ENCODE data around the gene ARHGAP42. TPM values are rescaled to one million over a fixed set of nuclear protein-coding genes. Genes with fewer than 3 reads are reported as not detected.

Gene ARHGAP42
- total and polyA plus RNA-seq, 10 donors: 3.5 to 31.0 (median 19.6) TPM

DNA sequence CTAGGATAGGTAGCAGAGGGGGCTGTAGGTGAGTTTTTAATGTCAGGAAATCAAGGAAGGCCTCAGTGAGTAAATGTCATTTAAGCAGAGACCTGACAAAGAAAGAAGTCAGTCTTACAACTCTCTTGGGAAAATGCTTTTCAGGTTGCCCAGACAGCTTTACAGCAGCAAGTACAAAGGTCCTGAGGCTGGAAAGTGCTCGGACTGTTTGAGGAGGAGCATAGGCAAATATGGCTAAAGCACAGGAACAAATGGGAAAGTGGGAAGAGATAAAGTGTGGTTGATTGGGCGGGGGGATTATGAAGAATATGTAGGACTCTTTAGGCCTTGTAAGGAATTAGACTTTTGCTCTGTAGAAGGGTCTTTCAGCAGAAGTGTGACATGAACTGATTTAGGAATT is 125.4 kb downstream of the ARHGAP42 start:
- no peak for TF ChIP-seq POLR2A (IDR thresholded peaks at IDR 0.05)
- no peak for TF ChIP-seq POLR2AphosphoS5 (IDR thresholded peaks at IDR 0.05)
- TF ChIP-seq, protein P1, sequence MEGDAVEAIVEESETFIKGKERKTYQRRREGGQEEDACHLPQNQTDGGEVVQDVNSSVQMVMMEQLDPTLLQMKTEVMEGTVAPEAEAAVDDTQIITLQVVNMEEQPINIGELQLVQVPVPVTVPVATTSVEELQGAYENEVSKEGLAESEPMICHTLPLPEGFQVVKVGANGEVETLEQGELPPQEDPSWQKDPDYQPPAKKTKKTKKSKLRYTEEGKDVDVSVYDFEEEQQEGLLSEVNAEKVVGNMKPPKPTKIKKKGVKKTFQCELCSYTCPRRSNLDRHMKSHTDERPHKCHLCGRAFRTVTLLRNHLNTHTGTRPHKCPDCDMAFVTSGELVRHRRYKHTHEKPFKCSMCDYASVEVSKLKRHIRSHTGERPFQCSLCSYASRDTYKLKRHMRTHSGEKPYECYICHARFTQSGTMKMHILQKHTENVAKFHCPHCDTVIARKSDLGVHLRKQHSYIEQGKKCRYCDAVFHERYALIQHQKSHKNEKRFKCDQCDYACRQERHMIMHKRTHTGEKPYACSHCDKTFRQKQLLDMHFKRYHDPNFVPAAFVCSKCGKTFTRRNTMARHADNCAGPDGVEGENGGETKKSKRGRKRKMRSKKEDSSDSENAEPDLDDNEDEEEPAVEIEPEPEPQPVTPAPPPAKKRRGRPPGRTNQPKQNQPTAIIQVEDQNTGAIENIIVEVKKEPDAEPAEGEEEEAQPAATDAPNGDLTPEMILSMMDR (IDR thresholded peaks at IDR 0.05 in 8 of 11, conservative IDR thresholded peaks at IDR 0.05 in 3 of 11): no peak
- H3K27ac ChIP-seq: no peak overlapping the region
- whole genome bisulfite sequencing, 5 donors: 81 to 93% (median 87%) methylated on average over 2 of the region's 2 CpGs
- no peaks in the 10 kb centered on the region for H3K36me3 ChIP-seq
- H3K4me1 ChIP-seq: peaks cover 0 to 13% (median 0%) of the 10 kb centered on the region in 6 donors
- H3K9me3 ChIP-seq: peaks cover 0 to 19% (median 9%) of the 10 kb centered on the region in 8 donors
- H3K4me3 ChIP-seq: no peak overlapping the region
- no peaks in the 10 kb centered on the region for H3K27me3 ChIP-seq (replicated peaks in 1 of 7)
- DNase-seq: no peak
- intact Hi-C loops (cut with DNase I; ENCODE audit: low total_unique reads): no loop called here

DNA sequence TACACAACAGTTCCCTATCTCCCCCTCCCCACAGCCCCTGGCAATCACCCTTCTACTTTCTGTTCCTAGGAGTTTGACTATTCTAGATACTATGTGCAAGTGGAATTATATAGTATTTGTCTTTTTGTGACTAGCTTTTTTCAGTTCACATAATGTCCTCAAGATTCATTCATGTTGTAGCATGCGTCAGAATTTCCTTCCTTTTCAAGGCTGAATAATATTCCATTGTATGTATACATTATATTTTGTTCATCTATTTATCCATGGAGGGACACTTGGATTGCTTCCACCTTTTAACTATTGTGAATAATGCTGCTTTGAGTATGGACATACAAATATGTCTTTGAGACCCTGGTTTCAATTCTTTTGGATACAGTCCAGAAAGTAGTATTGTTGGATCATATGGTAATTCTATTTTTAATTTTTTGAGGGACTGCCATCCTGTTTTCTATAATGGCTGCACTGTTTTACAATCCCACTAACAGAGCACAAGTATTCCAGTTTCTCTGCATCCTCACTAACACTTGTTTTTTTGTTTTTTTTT is 128.8 kb downstream of the ARHGAP42 start:
- H3K9me3 ChIP-seq: peaks cover 0 to 19% (median 9%) of the 10 kb centered on the region in 8 donors
- intact Hi-C loops (cut with DNase I; ENCODE audit: low total_unique reads): no loop called here
- no peak overlapping the region for H3K27ac ChIP-seq
- TF ChIP-seq POLR2A (IDR thresholded peaks at IDR 0.05) (no peak), POLR2AphosphoS5 (IDR thresholded peaks at IDR 0.05) (no peak)
- TF ChIP-seq, protein P1 (IDR thresholded peaks at IDR 0.05 in 8 of 11, conservative IDR thresholded peaks at IDR 0.05 in 3 of 11): no peak
- H3K4me3 ChIP-seq: no peak overlapping the region
- 93 to 97% (median 95%) methylated on average over 1 of the region's 1 CpG for WGBS, 5 donors
- H3K27me3 ChIP-seq (replicated peaks in 1 of 7): no peaks in the 10 kb centered on the region
- no peaks in the 10 kb centered on the region for H3K36me3 ChIP-seq
- no peak for DNase-seq
- H3K4me1 ChIP-seq: no peaks in the 10 kb centered on the region

DNA sequence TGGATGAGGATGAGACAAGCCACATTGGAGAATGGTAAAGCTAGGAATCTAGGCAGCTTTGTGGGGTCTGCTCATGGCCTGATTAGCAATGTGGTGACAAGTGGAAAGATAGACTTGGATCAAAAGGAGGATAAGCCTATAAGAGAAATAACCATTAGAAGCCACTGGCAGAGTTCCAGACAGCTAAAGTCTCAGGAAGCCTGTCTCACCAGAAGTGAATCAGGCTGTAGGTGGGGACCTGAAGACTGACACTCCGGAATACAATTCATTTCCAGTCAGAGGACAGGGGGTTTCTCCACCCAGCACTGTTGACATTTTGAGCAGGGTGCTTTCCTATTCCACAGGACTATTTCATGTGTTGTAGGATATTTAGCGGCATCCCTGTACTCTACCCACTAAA is 129.7 kb downstream of the ARHGAP42 start:
- no peak for DNase-seq
- Histone ChIP-seq H3K4me3 (no peak overlapping the region), H3K9me3 (peaks cover 0 to 19% (median 9%) of the 10 kb centered on the region in 8 donors), H3K4me1 (no peaks in the 10 kb centered on the region), H3K36me3 (no peaks in the 10 kb centered on the region), H3K27me3 (replicated peaks in 1 of 7) (no peaks in the 10 kb centered on the region), H3K27ac (no peak overlapping the region)
- intact Hi-C loops (cut with DNase I; ENCODE audit: low total_unique reads): no loop called here
- TF ChIP-seq POLR2A (IDR thresholded peaks at IDR 0.05) (no peak), POLR2AphosphoS5 (IDR thresholded peaks at IDR 0.05) (no peak)
- TF ChIP-seq, protein P1 (IDR thresholded peaks at IDR 0.05 in 8 of 11, conservative IDR thresholded peaks at IDR 0.05 in 3 of 11): no peak
- 78 to 88% (median 87%) methylated on average over 2 of the region's 2 CpGs for WGBS, 5 donors

DNA sequence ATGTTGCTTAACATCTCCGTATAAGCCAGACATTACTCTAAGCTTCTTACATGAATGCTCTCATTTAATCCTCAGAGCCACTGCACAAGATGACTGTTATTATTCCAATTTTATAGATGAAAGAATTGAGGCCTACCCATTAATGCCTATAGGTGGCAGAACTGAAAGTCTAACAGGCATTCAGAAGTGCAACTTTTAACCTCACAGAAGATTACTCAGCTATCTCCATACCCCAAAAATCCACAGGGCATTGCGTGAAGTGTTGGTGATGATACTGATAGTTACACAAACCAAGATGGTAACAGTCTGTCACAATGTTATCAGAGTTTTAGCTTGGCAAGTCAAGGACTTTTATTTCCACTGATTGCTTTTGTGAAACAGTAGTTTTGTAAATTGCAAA is 130.5 kb downstream of the ARHGAP42 start:
- DNase-seq: no peak
- WGBS, 5 donors: 76 to 94% (median 87%) methylated on average over 2 of the region's 2 CpGs
- Histone ChIP-seq H3K4me3 (no peak overlapping the region), H3K4me1 (no peaks in the 10 kb centered on the region), H3K27me3 (replicated peaks in 1 of 7) (no peaks in the 10 kb centered on the region), H3K9me3 (peaks cover 0 to 19% (median 9%) of the 10 kb centered on the region in 8 donors), H3K27ac (no peak overlapping the region), H3K36me3 (no peaks in the 10 kb centered on the region)
- intact Hi-C loops (cut with DNase I; ENCODE audit: low total_unique reads): no loop called here
- no peak for TF ChIP-seq POLR2AphosphoS5 (IDR thresholded peaks at IDR 0.05)
- no peak for TF ChIP-seq POLR2A (IDR thresholded peaks at IDR 0.05)
- TF ChIP-seq, protein P1 (IDR thresholded peaks at IDR 0.05 in 8 of 11, conservative IDR thresholded peaks at IDR 0.05 in 3 of 11): no peak

Data from spleen (tissue), 11 donors.